HG03175 (cell line): ENCODE results near the gene ARPP21.
A peak's percentile ranks its signal among the peaks of the same experiment; 100 is the strongest.

Experiments used
- ATAC-seq: cut with Tn5 transposase; IDR thresholded peaks from one replicate; pipeline ENCODE4 v1.9.1; 2021; ENCODE audit warnings: mild to moderate bottlenecking, moderate library complexity; ENCODE audit not compliant: unreplicated experiment

Gene ARPP21

GRCh38 chr3:35641331-35641730 lies 2.0 kb downstream of the ARPP21 start:
- no peak for ATAC-seq

- ATAC-seq = no peak
Observed at GRCh38 chr3:35641920-35642527, 2.7 kb downstream of the ARPP21 start.

- ATAC-seq = no peak
Observed at GRCh38 chr3:35643495-35643894, 4.2 kb downstream of the ARPP21 start.

GRCh38 chr3:35644451-35644850 lies 5.1 kb downstream of the ARPP21 start:
- no peak for ATAC-seq

- ATAC-seq = no peak
Observed at GRCh38 chr3:35645189-35645588, 5.9 kb downstream of the ARPP21 start.

- no peak for ATAC-seq
Observed at GRCh38 chr3:35646081-35646480, 6.8 kb downstream of the ARPP21 start.

- no peak for ATAC-seq
Observed at GRCh38 chr3:35647461-35647860, 8.1 kb downstream of the ARPP21 start.

- ATAC-seq = no peak
Observed at GRCh38 chr3:35648347-35648746, 9.0 kb downstream of the ARPP21 start.

- ATAC-seq = no peak
Observed at GRCh38 chr3:35649405-35649804, 10.1 kb downstream of the ARPP21 start.

- ATAC-seq = no peak
Observed at GRCh38 chr3:35651426-35651825, 12.1 kb downstream of the ARPP21 start.

- ATAC-seq = no peak
Observed at GRCh38 chr3:35651851-35652250, 12.5 kb downstream of the ARPP21 start.

- no peak for ATAC-seq
Observed at GRCh38 chr3:35653347-35653746, 14.0 kb downstream of the ARPP21 start.

GRCh38 chr3:35654476-35654875 lies 15.2 kb downstream of the ARPP21 start:
- ATAC-seq = no peak

- ATAC-seq = no peak
Observed at GRCh38 chr3:35658686-35659085, 19.4 kb downstream of the ARPP21 start.

GRCh38 chr3:35659768-35660167 lies 20.4 kb downstream of the ARPP21 start:
- no peak for ATAC-seq

GRCh38 chr3:35663471-35663870 lies 24.1 kb downstream of the ARPP21 start:
- ATAC-seq = no peak

GRCh38 chr3:35664460-35664919 lies 25.2 kb downstream of the ARPP21 start:
- ATAC-seq = peak; percentile 74

GRCh38 chr3:35665390-35666055 lies 26.2 kb downstream of the ARPP21 start:
- ATAC-seq = no peak

- ATAC-seq = no peak
Observed at GRCh38 chr3:35666888-35667287, 27.6 kb downstream of the ARPP21 start.

GRCh38 chr3:35670408-35670965 lies 31.2 kb downstream of the ARPP21 start:
- no peak for ATAC-seq

GRCh38 chr3:35671483-35671882 lies 32.2 kb downstream of the ARPP21 start:
- no peak for ATAC-seq

- ATAC-seq = no peak
Observed at GRCh38 chr3:35673017-35673416, 33.7 kb downstream of the ARPP21 start.
